Psoas muscle (tissue), 8 donors: ENCODE measurements around the gene MFN2. TPM values are rescaled to one million over a fixed set of nuclear protein-coding genes. Genes with fewer than 3 reads are reported as not detected.
A peak's percentile ranks its signal among the peaks of the same experiment; 100 is the strongest.

Experiments used
- ATAC-seq, 4 donors: fragments of 200-7000 bp; cut with Tn5 transposase; one replicate each; pipeline ENCODE4 v1.9.1; 2020; ENCODE audit warnings: moderate library complexity in 3 of 4, mild to moderate bottlenecking in 2 of 4
- DNase-seq, 2 donors: peaks; one replicate each; pipeline ENCODE4 v3.0.0-alpha.2; 2020
- H3K27ac ChIP-seq: fragments of 200-600 bp; one replicate; pipeline ENCODE4 v1.8.0; 2022
- H3K27me3 ChIP-seq, 3 donors: fragments of 200-600 bp in 1 of 3; one replicate each; pipeline versions ENCODE4 v1.6.1 to v1.8.0; 2013 to 2022; ENCODE audit warnings: low read length in 2 of 3, mild to moderate bottlenecking in 2 of 3, moderate library complexity in 1 of 3; ENCODE audit not compliant: insufficient read depth in 3 of 3
- H3K36me3 ChIP-seq, 2 donors: fragments of 200-600 bp in 1 of 2; one replicate each; pipeline versions ENCODE4 v1.6.1 to v1.8.0; 2013 to 2022; ENCODE audit warnings: low read depth in 1 of 2, mild to moderate bottlenecking in 1 of 2, moderate library complexity in 1 of 2; ENCODE audit not compliant: insufficient read depth in 1 of 2
- H3K4me1 ChIP-seq: fragments of 200-600 bp; one replicate; pipeline ENCODE4 v1.8.0; 2022
- H3K4me3 ChIP-seq: fragments of 200-600 bp; one replicate; pipeline ENCODE4 v1.8.0; 2022; ENCODE audit warnings: mild to moderate bottlenecking
- H3K9me3 ChIP-seq: fragments of 200-600 bp; one replicate; pipeline ENCODE4 v1.8.0; 2022
- CTCF ChIP-seq: fragments of 200-600 bp; IDR thresholded peaks from one replicate; pipeline ENCODE4 v1.8.0; 2022; ENCODE audit warnings: antibody characterized with exemption
- WGBS, 3 donors: extraction: QIAGEN DNeasy Blood & Tissue Kit; methylation state at CpG; one replicate each; pipeline versions ENCODE4 v1.1.6 to v1.1.7; 2013; 5-methylcytosine and 5-hydroxymethylcytosine counted together
- intact Hi-C, 2 donors: fragments of 100-400 bp; cut with DNase I; formaldehyde crosslinking; loops; one replicate each; pipeline versions ENCODE4 v1.11.0 to v1.14.2; 2022
- polyA plus RNA-seq, 3 donors: library from polyadenylated mRNA; stranded (reverse); fragments of 200-250 nt; gene quantifications; one replicate each; pipeline ENCODE4 v1.2.3, GENCODE V29; 2013
- total RNA-seq, 4 donors: library from RNA; stranded (reverse); fragmentation: NEBNext Ultra II Directional in 2 of 4; extraction: Animal tissue kit (Norgen Biotek cat#: 25700) in 2 of 4; gene quantifications; one replicate each; pipeline versions ENCODE4 v1.2.1 to v1.2.4, GENCODE V29; 2021 to 2023
- donor health status: healthy with polysubstance abuse.
- donor health status: DM: no; HTN: no; CAD: no; lungs with moderate emphysema.
- donor health status: Bipolar disorder and iron deficiency.
- donor health status: healthy.
- donor health status: DM: yes; HTN: yes; CAD: no.
- donor health status: DM: no; HTN: no; CAD: no.
- donor health status: DM: no; HTN: no; CAD: no.
- donor health status: DM: yes; HTN: yes; CAD: no.

The MFN2 gene
- total and polyA plus RNA-seq, 7 donors, result 163 to 542 (median 245) TPM

GRCh38 chr1:12001996-12002493, 21.8 kb downstream of the MFN2 start:
- Histone ChIP-seq H3K9me3 (no peaks in the 10 kb centered on the region), H3K4me1 (no peaks in the 10 kb centered on the region), H3K27me3 (no peaks in the 10 kb centered on the region), H3K36me3 (peaks cover 25 to 100% of the 10 kb centered on the region in 2 donors), H3K4me3 (no peak overlapping the region), H3K27ac (peak overlapping the region; percentile 30)
- peak; percentile 28 to 53 (median 45) for ATAC-seq
- WGBS, 3 donors, result 72 to 90% (median 76%) methylated on average over 10 of the region's 10 CpGs
- DNase-seq, result no peak
- no peak for TF ChIP-seq CTCF
- intact Hi-C loops, result no loop called here

- intact Hi-C loops, result no loop called here
- Histone ChIP-seq H3K9me3 (no peaks in the 10 kb centered on the region), H3K4me3 (no peak overlapping the region), H3K36me3 (peaks cover 20 to 97% of the 10 kb centered on the region in 2 donors), H3K27me3 (no peaks in the 10 kb centered on the region), H3K4me1 (no peaks in the 10 kb centered on the region), H3K27ac (peak overlapping the region; percentile 15)
- 53 to 72% (median 55%) methylated on average over 12 of the region's 12 CpGs for WGBS, 3 donors
- no peak for DNase-seq
- ATAC-seq, result no peak
- TF ChIP-seq CTCF, result no peak
Measured at GRCh38 chr1:12003762-12004161, 23.5 kb downstream of the MFN2 start.

- no peak for TF ChIP-seq CTCF
- DNase-seq, result no peak
- no peak for ATAC-seq
- Histone ChIP-seq H3K36me3 (peaks cover 19 to 95% of the 10 kb centered on the region in 2 donors), H3K9me3 (no peaks in the 10 kb centered on the region), H3K4me3 (no peak overlapping the region), H3K27ac (no peak overlapping the region), H3K4me1 (no peaks in the 10 kb centered on the region), H3K27me3 (no peaks in the 10 kb centered on the region)
- intact Hi-C loops, result no loop called here
- WGBS, 3 donors, result 80 to 88% (median 82%) methylated on average over 9 of the region's 9 CpGs
Measured at GRCh38 chr1:12005488-12006166, 25.4 kb downstream of the MFN2 start.

- Histone ChIP-seq H3K27ac (no peak overlapping the region), H3K4me3 (no peak overlapping the region)
- TF ChIP-seq CTCF, result no peak
Measured at GRCh38 chr1:12006167-12006921, 26.1 kb downstream of the MFN2 start.

More at GRCh38 chr1:12006167-12006921, 26.1 kb downstream of the MFN2 start:
- no peaks in the 10 kb centered on the region for H3K4me1 ChIP-seq
- peaks cover 19 to 95% of the 10 kb centered on the region in 2 donors for H3K36me3 ChIP-seq
- ATAC-seq, result no peak
- 79 to 87% (median 81%) methylated on average over 17 of the region's 17 CpGs for whole genome bisulfite sequencing, 3 donors
- no peak for DNase-seq
- no peaks in the 10 kb centered on the region for H3K9me3 ChIP-seq
- no peaks in the 10 kb centered on the region for H3K27me3 ChIP-seq
- intact Hi-C loops, result no loop called here
